Activated CD4-positive, alpha-beta T cell treated with anti-CD3 and anti-CD28 coated beads, Interleukin-2, amount 50 U/mL, for 1 hour (primary cell): ENCODE results near the gene CBLN2.

Experiments used
- DNase-seq: peaks from one replicate; pipeline ENCODE4 v3.0.0-alpha.2; 2020

CBLN2 gene

DNA sequence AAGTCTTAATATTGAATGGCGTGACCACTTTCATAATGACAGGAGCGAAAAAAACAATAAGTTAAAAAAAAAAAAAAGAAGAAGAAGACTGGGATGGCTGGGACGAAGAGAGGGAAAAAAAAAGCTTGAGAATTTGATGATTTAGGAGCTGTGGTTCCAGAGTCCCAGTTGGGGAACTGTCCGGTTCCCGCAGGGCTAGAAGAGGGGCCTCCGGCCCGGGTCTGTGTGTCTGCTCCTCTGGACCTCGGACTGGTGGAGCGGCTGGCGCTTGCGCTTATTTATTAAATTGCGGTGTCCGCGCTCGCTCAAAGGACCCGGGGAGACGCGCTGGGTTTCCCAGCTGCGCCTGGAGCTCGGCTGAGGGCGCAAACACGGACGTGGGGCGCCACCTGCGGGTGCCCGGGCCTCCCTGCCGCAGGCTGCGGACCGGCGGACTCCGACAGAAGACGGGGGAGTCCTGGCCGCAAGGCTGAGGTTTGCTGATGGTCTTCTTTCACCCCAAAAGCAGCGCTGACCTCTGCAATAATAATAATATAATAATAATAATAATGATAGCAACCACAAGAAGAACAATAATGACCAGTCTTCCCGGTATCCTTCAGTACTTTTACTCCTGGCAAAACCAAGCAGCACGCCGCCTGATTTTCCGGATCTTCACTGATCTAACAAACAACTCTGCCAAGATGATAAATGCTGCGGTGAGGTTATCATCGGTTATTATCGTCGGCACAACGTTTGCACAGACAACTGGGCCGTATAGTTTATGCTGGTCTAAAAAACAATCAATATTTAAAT, at the start of gene CBLN2:
TSS of gene CBLN2 (minus strand) at position 251 of the 795 bp plus-strand sequence. CDS start 2,182 bp downstream, outside the sequence.
- no peak for DNase-seq

DNA sequence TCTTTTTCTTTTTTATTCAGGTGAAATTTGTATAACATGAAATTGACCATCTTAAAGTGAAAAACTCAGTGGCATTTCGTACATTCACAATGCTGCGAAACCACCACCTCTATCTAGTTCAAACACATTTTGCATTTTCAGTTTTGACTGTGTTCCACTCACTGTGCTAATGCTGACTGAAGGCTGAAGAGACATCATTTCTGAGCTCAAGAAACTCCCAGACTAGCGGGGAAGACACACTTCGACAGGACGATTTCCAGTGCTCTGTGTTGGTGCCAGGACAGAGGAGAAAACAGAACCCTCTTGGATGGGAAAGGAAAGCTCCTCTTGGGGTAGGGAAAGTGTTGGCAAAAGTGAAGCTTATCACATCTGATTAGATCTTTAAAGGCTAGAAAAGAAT, 44.2 kb upstream of the CBLN2 start:
- DNase-seq, result no peak

DNA sequence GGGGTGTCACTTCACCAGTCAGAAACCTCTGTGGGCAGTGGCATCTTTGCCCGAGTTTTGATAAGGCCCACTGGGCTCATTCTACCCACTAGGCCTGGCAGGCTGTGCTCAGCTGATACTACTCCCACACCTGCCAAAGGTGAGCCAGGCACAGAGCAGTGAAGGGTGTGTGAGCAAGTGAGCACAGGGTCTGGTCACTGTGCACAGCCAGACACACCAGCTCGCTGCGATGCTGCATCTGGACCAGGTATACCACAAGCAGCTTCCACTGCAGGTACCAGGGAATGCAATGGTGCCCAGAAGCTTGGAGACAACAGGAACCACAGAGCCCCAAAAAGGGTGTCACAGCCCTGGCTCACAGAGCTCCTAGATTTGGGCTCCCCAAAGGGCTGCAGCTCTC, 40.6 kb upstream of the CBLN2 start:
- DNase-seq, result no peak

DNA sequence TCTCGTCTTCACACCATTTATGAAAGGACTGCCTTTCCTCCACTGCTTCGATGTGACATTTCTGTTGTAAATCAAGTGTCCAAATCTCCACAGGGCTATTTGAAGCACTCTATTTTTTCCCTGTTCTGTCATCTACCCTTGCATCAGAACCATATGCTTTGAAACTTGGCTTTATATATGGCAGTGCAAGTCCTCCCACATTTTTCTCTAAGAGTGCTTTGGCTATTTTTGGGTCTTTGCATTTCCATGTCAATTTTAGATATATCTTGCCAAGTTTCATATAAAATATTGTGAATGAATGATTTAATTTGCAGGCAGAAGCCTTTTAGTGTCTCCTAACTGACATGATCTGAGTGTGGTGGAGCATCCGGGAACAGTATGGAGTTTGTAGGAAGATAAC, 37.8 kb upstream of the CBLN2 start:
- DNase-seq, result no peak

DNA sequence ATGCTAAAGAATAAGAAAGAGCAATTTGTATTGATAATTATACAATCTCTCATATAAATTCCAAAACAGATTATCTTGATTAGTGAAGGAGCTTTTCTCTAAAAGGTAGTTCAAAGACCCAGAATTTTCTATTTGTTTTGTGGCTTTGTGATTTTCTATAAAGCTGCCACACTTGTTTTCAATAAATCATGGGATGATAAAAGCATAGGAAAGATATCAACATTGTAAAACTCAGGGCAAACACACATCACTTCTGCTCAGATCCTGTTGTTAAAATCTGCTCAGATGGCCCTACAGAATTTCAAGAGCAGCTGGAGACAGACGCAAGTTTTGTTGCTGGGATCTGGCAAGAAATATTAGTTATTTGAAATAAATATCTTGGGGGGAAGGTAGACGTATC, 28.8 kb upstream of the CBLN2 start:
- no peak for DNase-seq

DNA sequence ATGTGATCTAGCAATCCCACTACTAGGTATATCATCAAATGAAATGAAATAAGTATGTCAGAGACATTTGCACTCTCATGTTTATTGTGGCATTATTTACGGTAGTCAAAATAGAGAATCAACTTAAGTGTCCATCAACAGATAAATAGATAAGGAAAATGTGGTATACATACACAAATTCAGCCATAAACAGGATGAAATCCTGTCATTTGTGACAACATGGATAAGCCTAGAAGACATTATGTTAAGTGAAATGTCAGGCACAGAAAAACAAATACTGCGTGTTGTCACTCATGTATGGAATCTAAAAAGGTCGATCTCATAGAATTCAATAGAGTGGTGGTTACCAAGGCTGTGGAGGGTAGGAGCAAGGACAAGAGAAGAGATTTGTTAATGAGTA, 22.1 kb upstream of the CBLN2 start:
- no peak for DNase-seq

DNA sequence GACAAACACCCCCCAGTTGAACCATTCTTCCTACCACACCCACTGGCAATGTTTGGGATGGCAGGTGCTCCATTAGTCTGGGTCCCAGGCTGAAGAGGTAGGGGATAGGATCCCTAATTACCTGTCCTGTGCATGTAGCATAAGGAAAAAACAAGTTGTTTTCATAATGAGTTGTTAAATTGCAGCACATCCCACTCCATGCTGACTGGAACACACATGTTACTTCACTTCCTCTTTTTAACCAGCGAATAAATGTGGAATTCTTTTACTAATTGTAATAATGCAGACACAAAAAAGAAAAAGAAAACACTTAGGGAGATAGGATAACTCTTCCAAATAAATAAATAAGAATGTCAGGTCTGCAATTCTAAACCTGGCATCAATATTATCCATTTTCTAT, 11.8 kb upstream of the CBLN2 start:
- DNase-seq, result no peak

DNA sequence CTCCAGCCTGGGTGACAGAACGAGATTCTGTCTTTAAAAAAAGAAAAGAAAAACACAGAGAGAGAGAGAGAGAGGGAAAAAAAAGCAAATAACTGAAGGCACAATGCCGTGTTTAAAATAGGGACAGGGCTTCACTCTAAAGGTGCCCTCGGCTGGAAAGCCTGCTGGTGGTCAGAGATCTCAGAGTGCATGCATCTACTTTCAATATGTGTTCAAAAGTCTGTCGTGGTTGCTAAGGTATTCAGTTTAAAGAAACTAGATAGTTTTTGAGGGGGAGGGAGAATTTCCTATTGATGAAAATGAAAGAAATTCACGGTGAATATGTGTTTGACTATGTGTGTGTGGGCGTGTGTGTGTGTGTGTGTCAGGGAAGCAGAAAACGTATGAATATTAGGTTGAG, 11.0 kb upstream of the CBLN2 start:
- DNase-seq, result no peak

DNA sequence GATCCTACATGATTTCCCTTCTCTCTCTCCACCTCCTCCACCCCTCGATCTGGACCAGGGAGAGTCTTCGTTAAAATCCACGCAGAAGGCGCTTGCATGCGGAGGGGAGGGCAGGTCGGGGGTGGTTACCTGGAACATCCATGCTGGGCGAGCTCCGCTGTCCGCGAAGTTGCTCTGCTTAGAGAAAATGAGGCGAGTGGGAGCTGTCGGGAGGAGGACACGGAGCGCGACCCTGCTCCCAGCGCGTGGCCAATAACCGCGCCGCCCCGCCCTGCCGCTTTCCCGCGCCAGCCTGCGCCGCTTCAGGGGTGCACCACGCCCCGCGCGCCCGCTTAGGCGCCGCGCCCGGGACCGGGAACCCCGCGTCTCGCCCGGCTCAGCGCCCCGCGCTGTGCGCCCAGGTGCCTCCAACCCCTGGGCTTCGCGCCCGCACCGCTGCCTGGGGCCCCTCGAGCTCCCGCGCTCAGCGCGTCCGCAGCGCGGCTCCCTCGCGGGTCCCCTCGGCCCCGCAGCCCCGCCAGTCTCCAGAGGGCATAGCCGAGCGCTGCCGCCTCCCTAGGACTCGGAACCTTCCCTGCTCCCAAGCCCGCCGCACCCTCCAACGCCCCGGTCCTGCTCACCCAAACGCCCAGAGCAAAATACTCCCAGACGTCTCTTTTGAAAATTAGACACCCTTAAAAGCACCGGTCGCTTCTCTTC, 636 bp downstream of the CBLN2 start:
- DNase-seq, result no peak

DNA sequence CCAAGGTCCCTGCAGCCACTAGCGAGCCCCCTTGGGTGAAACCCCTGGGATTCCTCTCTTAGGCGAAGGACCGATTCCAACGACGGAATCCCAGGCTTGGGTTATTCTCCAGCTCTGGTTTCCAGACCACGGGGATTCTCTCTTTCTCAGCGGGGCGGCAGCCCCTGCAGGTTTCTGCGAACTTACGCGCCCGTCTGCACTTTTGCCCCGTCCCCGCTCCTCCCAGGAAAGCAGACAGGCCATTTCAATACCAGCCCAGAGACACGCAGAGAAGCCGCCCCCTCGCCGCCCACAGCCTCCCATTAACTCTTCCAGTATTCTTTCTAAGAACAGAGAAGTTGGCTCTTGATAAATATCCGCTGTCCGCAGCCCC, 1.2 kb downstream of the CBLN2 start:
- DNase-seq, result no peak

DNA sequence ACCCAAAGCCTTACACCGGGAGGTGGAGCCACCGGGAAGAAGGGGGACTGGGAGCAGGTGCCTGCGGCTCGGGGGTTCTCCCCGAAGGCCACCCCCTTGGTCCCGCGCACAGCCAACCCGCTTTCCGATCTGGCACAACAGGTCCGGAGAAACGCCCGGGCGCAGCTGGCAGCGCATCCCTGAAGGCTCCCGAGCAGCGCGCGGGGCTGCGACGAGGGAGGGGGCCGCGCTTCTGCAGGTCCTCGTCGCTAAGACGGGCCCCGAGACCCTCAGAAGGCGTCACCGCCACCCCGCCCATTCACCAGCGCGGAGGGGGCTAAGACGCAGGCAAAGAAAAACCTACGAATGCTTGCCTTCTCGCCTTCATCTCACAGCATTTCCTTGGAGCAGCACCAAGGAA, 1.8 kb downstream of the CBLN2 start:
- no peak for DNase-seq

DNA sequence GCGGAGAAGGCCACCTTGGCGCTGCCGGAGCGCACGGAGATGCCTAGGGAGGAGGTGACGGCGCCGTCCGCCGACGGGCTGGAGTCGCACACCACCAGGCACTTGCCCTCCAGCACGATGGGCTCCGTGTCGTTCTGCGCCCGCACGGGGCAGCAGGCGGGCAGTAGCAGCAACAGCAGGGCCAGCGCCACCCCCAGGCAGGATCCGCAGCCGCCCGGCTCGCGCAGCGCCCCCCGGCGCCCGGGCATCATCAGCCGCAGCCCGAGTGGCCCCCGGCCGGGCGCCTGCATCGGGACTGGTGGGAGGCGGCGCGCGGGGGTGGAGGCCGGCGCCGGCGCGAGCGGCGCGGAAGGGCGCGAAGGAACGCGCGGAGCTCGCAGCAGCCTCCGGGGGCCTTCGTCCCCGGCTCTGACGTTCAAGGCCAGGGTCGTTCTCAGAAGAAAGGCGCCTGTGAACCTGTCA, 2.2 kb downstream of the CBLN2 start:
- no peak for DNase-seq

DNA sequence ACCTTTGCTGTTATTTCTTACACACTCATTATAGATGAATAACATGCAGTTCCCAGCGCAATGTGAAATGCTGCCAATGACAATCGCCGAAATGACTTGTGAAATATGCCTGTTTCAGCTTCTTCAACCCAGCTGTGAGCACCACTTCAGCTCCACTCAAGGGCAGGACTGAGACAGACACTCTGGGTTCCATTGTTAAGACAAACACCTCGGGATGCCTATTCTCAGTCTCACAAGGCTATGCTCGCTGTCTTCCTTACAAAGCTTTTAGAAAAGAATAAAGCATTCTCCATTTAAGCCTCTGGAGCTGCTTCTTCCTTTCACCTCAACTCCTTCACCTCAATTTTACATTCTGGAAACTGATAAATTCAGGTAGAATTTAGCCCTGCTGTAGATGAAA, 4.2 kb downstream of the CBLN2 start:
- no peak for DNase-seq

DNA sequence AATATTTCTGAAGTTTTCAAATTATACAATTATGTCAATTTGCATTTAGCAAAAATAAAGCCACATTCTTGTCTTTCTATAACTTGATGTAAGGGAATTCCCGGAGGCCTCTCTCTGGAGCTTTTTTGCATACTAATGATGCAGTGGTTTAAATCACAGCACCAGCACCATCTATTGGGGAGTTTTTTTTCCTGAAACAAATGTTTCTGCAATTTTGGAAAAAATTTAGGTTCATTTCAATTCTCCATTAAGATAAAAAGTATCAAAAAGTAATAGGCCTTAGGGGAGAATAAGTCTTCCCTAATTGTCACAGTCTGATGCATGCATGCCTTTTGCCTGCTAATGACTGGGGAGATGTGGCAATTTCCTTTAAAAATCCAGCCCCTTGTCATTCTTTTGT, 13.5 kb downstream of the CBLN2 start:
- DNase-seq, result no peak

DNA sequence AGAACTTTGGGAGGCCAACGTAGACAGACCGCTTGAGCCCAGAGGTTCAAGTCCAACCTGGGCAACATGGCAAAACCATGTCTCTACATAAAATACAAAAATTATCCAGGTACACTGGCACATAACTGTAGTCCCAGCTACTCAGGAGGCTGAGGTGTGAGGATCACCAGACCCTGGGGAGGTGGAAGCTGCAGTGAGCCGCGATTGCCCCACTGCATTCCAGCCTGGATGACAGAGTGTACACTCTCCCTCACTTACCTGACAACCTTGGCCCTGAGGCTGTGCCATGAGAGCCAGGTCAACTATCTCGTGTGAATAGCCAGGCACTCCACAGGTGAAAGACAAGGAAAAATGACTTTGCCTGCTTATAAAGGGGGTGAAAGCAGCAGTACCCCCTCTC, 39.3 kb downstream of the CBLN2 start:
- DNase-seq, result no peak

DNA sequence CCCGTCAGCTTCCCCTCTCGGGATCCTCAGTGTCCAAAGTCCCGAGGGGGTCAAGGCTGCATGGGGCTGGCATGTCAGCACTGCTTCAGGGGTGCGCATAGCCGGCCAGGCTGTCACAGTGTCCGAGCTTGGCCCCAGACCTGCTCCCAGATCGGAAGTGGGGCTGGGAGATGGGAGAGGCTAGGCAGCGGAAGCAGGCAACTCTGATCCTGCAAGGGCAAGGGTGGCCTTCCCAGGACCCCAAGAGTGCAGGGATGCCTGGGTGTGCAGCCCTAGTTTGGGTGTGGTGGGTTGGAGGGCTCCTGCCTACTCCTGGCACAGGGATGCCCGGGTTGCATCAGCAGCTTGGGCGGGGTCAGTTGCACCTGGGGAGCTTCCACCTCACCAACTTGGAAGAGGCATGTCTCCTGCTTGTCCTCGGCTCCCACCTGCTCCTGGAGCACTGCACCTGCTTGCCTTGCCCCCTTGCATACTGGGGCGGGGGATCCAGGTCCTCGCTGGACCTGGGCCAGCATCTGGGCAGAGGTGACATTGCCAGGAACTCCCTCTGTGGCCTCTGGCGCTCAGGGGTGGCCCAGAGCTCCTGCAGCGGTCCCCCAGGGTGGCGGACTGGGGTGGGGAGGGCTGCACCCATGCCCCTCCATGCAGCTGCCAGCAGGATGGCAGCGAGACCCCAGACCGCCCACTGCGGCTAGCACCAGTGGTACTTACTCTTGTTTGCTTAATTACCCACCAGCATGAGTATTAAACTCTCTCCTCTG, 41.3 kb downstream of the CBLN2 start:
- DNase-seq, result no peak

DNA sequence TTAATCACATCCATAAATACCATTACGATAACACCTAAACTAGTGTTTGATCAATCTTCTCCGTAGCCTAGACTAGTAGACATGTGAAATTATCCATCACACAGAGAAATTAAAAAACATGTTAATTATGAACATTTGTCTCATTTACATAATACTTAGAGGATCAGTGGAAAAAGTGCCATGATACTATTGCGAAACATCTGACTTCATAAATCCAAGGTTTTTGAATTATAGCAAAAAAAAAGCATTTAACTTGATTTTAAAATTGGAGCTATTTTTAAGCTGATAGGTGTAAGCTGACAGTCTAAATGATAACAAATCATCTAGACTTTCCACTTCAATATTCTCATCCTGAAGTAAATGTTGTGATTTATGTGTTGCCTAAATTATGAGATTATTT, 51.6 kb downstream of the CBLN2 start:
- no peak for DNase-seq
